PFSK-1 (cell line): ENCODE results near the gene CNTNAP2.

Source experiments
- FOXP2 ChIP-seq: optimal IDR thresholded peaks from 2 replicates; pipeline ENCODE3; 2011; ENCODE audit warnings: borderline replicate concordance, control low read depth, inconsistent platforms; ENCODE audit not compliant: insufficient read depth; ENCODE audit errors: extremely low read length, extremely low read depth
- POLR2AphosphoS5 ChIP-seq: IDR thresholded peaks from 2 replicates; pipeline ENCODE4 v1.6.1; 2012; ENCODE audit warnings: low read depth, mild to moderate bottlenecking, control low read depth, low read length, moderate library complexity
- REST ChIP-seq, 2 experiments: IDR thresholded peaks; 2 replicates each; pipeline versions ENCODE4 v1.6.1 to v1.8.0; 2011 to 2012; ENCODE audit warnings: low read depth in 2 of 2, low read length in 2 of 2, control low read depth in 1 of 2, inconsistent platforms in 1 of 2, mild to moderate bottlenecking in 1 of 2, moderate library complexity in 1 of 2; ENCODE audit not compliant: insufficient read depth in 1 of 2
- SIN3A ChIP-seq: IDR thresholded peaks from 2 replicates; pipeline ENCODE4 v1.6.1; 2012; ENCODE audit warnings: mild to moderate bottlenecking, low read length, moderate library complexity, borderline replicate concordance; ENCODE audit not compliant: insufficient read depth
- TAF1 ChIP-seq: IDR thresholded peaks from 2 replicates; pipeline ENCODE4 v1.6.1; 2012; ENCODE audit warnings: low read length, control low read depth, borderline replicate concordance; ENCODE audit not compliant: insufficient read depth

The CNTNAP2 gene

GRCh38 chr7:147579148-147579547 is 1462.5 kb downstream of the CNTNAP2 start:
- TF ChIP-seq REST (IDR thresholded peaks at IDR 0.05; ENCODE audit: insufficient read depth in 1 of 2, low read depth in 2 of 2, low read length in 2 of 2) (no peak), POLR2AphosphoS5 (no peak), TAF1 (no peak), SIN3A (no peak), FOXP2 (no peak)

- no peak for TF ChIP-seq SIN3A
- no peak for TF ChIP-seq TAF1
- TF ChIP-seq FOXP2, result no peak
- TF ChIP-seq POLR2AphosphoS5, result no peak
- no peak for TF ChIP-seq REST (IDR thresholded peaks at IDR 0.05; ENCODE audit: insufficient read depth in 1 of 2, low read depth in 2 of 2, low read length in 2 of 2)
Observed at GRCh38 chr7:147584771-147585193, 1468.2 kb downstream of the CNTNAP2 start.

GRCh38 chr7:147586110-147586509 is 1469.5 kb downstream of the CNTNAP2 start:
- TF ChIP-seq POLR2AphosphoS5 (no peak), TAF1 (no peak), SIN3A (no peak), FOXP2 (no peak), REST (IDR thresholded peaks at IDR 0.05; ENCODE audit: insufficient read depth in 1 of 2, low read depth in 2 of 2, low read length in 2 of 2) (no peak)

GRCh38 chr7:147586526-147586925 is 1469.9 kb downstream of the CNTNAP2 start:
- TF ChIP-seq REST (IDR thresholded peaks at IDR 0.05; ENCODE audit: insufficient read depth in 1 of 2, low read depth in 2 of 2, low read length in 2 of 2), result no peak
- no peak for TF ChIP-seq SIN3A
- no peak for TF ChIP-seq POLR2AphosphoS5
- TF ChIP-seq TAF1, result no peak
- no peak for TF ChIP-seq FOXP2
